Measurements from ENCODE around the gene CRADD.

GRCh38 chr12:93673084-93673483, 4.1 kb upstream of the CRADD start:
- TF ChIP-seq EZH2 (IDR thresholded peaks at IDR 0.05) (no peak), POLR2AphosphoS5 (IDR thresholded peaks at IDR 0.05; ENCODE audit: borderline replicate concordance, low read depth, low read length) (no peak), FOXP2 (optimal IDR thresholded peaks at IDR 0.05; ENCODE audit: control extremely low read depth, extremely low read length, insufficient read depth) (no peak)
